H1 (cell line): ENCODE measurements around the gene IPO11. TPM values are rescaled to one million over a fixed set of nuclear protein-coding genes. Genes with fewer than 3 reads are reported as not detected.

Source experiments
- polyA plus RNA-seq, 7 experiments: library from polyadenylated mRNA; depleted of rRNA in 3 of 7; stranded (reverse) in 5 of 7; unstranded in 2 of 7; fragments of >200 nt in 5 of 7; fragments of 200-250 nt in 2 of 7; gene quantifications; 1 replicate in 5 of 7; 2 replicates in 1 of 7; 4 replicates in 1 of 7; pipeline versions ENCODE4 v1.2.1 to v1.2.3, GENCODE V29; 2011 to 2013; ENCODE audit warnings: missing spikeins in 2 of 7, mixed read lengths in 2 of 7
- small RNA-seq: library from polyadenylated mRNA; stranded (forward); fragments of <200 nt; extraction: miRNeasy Mini kit (QIAGEN cat#:217004); gene quantifications from one replicate; pipeline ENCODE3, GENCODE V24; 2013; ENCODE audit not compliant: insufficient read depth
- total RNA-seq: library from RNA; stranded (reverse); fragmentation: NEBNext Ultra II Directional; extraction: Animal tissue kit (Norgen Biotek cat#: 25700); gene quantifications from 2 replicates; pipeline ENCODE4 v1.2.1, GENCODE V29; 2021

IPO11 gene
- total and polyA plus RNA-seq, 2 of the 8 experiments (the other 6 are each of a cell fraction or from before 2014, with no cell fraction given) = 23.6 to 64.4 TPM

Small RNA genes lying within 50 kb of the gene (small RNA-seq; reads per million reads assigned to genes)
- not detected for gene CKS1BP3
- gene RNU6-661P = not detected

Other genes with a start within 250 kb of the IPO11 start
- 92.4 and 97.1 TPM in 2 replicates for gene KIF2A, start 106.6 kb upstream of the IPO11 start, total RNA-seq
- 13.1 and 18.4 TPM in 2 replicates for gene KIF2A, start 106.6 kb upstream of the IPO11 start, polyA plus RNA-seq (2011; rRNA removed)
- 39.2 and 42.1 TPM in 2 replicates for gene DIMT1, start 8.9 kb upstream of the IPO11 start, total RNA-seq
- 14.1 and 19.3 TPM in 2 replicates for gene DIMT1, start 8.9 kb upstream of the IPO11 start, polyA plus RNA-seq (2011; rRNA removed)
- 0.17 and 0.67 TPM in 2 replicates for gene LRRC70, start 166.1 kb downstream of the IPO11 start, total RNA-seq
- gene LRRC70, start 166.1 kb downstream of the IPO11 start, polyA plus RNA-seq (2011; rRNA removed) = 0.16 and 0.62 TPM in 2 replicates